Activated T-helper 17 cell treated with anti-CD3 and anti-CD28 coated beads, Interleukin-2, amount 50 U/mL, for 72 hours (primary cell): ENCODE data around the gene ODAPH. TPM values are rescaled to one million over a fixed set of nuclear protein-coding genes. Genes with fewer than 3 reads are reported as not detected.

Experiments used
- ATAC-seq: fragments of 150-1000 bp; cut with Tn5 transposase; replicated peaks from 2 replicates; pipeline ENCODE4 v1.10.0; 2021; ENCODE audit warnings: mild to moderate bottlenecking, moderate library complexity
- H3K27ac Mint-ChIP-seq: one replicate; pipeline ENCODE4 v1.8.0; 2022; ENCODE audit warnings: mixed read lengths
- H3K27me3 Mint-ChIP-seq: one replicate; pipeline ENCODE4 v1.8.0; 2022; ENCODE audit warnings: mixed read lengths
- H3K36me3 Mint-ChIP-seq: one replicate; pipeline ENCODE4 v1.8.0; 2022; ENCODE audit warnings: low read depth, mild to moderate bottlenecking, mixed read lengths
- H3K4me1 Mint-ChIP-seq: one replicate; pipeline ENCODE4 v1.8.0; 2022; ENCODE audit warnings: mixed read lengths
- H3K4me3 Mint-ChIP-seq: one replicate; pipeline ENCODE4 v1.8.0; 2022; ENCODE audit warnings: mild to moderate bottlenecking, mixed read lengths
- H3K9me3 Mint-ChIP-seq: one replicate; pipeline ENCODE4 v1.8.0; 2022; ENCODE audit warnings: mixed read lengths
- total RNA-seq, 2 donors: library from RNA; stranded (reverse); gene quantifications; one replicate each; pipeline ENCODE4 v1.2.3, GENCODE V29; 2022

The ODAPH gene
- total RNA-seq, 2 donors from 2014 or later, result 0.87 to 3.4 TPM

DNA sequence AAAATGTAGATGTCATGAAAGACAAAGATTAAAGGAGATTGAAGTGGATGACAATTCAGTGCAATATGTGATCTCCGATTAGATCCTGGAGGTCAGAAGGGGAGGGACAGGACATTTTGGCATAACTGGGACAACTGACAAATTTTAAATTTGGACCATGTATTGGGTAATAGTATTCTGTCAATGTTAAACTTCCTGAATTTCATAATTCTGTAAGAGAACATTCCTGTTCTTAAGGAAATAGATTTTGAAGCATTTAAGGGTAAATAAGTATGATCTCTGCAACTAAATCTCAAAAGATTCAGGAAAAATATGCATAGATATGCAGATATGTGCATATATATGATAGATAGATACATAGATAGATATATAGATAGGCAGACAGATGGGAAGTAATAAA lies 11.0 kb downstream of the ODAPH start:
- no peaks in the 10 kb centered on the region for H3K9me3 Mint-ChIP-seq
- no peak overlapping the region for H3K27ac Mint-ChIP-seq
- no peak overlapping the region for H3K4me3 Mint-ChIP-seq
- peaks cover 9% of the 10 kb centered on the region for H3K27me3 Mint-ChIP-seq
- H3K4me1 Mint-ChIP-seq, result no peaks in the 10 kb centered on the region
- no peak for ATAC-seq
- no peaks in the 10 kb centered on the region for H3K36me3 Mint-ChIP-seq

DNA sequence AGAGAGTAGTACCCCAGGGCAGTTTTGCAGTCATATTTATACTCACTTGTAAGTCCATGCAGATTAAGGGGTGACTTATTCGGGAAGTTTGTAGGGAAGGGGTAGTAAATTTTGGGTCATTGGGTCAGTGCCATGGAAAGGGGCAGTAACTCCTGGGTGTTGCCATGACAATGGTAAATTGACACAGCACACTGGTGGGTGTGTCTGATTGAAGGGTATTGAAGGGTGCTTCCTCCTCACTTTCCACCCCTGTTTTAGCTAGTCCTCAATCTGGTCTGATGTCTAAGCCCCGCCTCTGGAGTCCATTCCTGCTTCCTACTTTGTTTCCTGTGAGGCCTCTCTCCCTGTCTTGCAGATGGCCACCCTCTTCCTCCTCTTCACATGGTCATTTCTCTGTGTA lies 11.9 kb downstream of the ODAPH start:
- Mint-ChIP-seq H3K9me3 (no peaks in the 10 kb centered on the region), H3K4me1 (no peaks in the 10 kb centered on the region), H3K4me3 (no peak overlapping the region), H3K27me3 (peaks cover 8% of the 10 kb centered on the region), H3K36me3 (no peaks in the 10 kb centered on the region), H3K27ac (no peak overlapping the region)
- no peak for ATAC-seq

DNA sequence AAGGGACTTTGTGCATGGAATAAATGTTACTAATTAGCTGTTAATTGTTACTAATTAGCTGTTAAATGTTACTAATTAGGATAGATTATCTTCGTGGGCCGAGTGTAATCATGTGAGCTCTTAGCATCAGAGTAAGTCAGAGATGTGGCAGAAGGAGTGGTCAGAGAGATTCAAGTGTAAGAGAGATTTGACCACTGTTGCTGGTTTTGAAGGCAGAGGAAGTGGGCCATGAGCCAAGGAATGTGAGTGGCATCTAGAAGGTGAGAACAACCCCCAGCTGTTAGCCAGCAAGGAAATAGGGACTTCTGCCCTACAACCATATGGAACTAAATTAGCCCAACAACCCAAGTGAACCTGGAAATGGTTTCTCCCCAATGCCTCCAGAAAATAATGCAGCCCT lies 28.2 kb downstream of the ODAPH start:
- Mint-ChIP-seq H3K4me3 (no peak overlapping the region), H3K9me3 (no peaks in the 10 kb centered on the region), H3K36me3 (no peaks in the 10 kb centered on the region), H3K27ac (no peak overlapping the region), H3K4me1 (no peaks in the 10 kb centered on the region), H3K27me3 (peaks cover 16% of the 10 kb centered on the region)
- ATAC-seq, result no peak

- no peaks in the 10 kb centered on the region for H3K4me1 Mint-ChIP-seq
- no peaks in the 10 kb centered on the region for H3K27me3 Mint-ChIP-seq
- H3K4me3 Mint-ChIP-seq, result no peak overlapping the region
- H3K36me3 Mint-ChIP-seq, result no peaks in the 10 kb centered on the region
- no peak for ATAC-seq
- no peaks in the 10 kb centered on the region for H3K9me3 Mint-ChIP-seq
- H3K27ac Mint-ChIP-seq, result no peak overlapping the region
Observed at GRCh38 chr4:75593393-75593792, 37.5 kb downstream of the ODAPH start.

DNA sequence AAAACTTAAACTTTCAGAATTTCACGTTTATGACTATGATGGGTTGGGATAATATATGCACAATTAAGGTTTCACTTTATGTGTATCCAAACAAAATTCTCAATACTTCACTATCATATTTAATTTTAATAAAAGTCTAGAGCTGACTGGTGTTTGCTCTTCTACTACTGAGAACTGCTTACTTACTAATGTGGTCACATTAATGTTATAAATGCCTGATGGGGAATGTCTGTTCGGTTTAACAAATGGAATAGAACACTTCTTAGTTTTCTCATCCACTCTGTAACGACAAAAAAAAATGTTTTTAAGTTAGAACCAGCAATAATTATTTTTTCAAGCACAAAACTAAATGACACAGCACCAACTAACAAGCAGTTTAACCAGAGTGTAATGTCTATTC lies 40.2 kb downstream of the ODAPH start:
- H3K4me1 Mint-ChIP-seq, result no peaks in the 10 kb centered on the region
- H3K27me3 Mint-ChIP-seq, result no peaks in the 10 kb centered on the region
- H3K27ac Mint-ChIP-seq, result no peak overlapping the region
- ATAC-seq, result no peak
- H3K36me3 Mint-ChIP-seq, result no peaks in the 10 kb centered on the region
- no peaks in the 10 kb centered on the region for H3K9me3 Mint-ChIP-seq
- no peak overlapping the region for H3K4me3 Mint-ChIP-seq

- no peak overlapping the region for H3K27ac Mint-ChIP-seq
- ATAC-seq, result peak; percentile 93
- no peak overlapping the region for H3K4me3 Mint-ChIP-seq
- no peaks in the 10 kb centered on the region for H3K4me1 Mint-ChIP-seq
- no peaks in the 10 kb centered on the region for H3K9me3 Mint-ChIP-seq
- H3K27me3 Mint-ChIP-seq, result no peaks in the 10 kb centered on the region
- H3K36me3 Mint-ChIP-seq, result no peaks in the 10 kb centered on the region
Observed at GRCh38 chr4:75598390-75598789, 42.5 kb downstream of the ODAPH start.

- Mint-ChIP-seq H3K9me3 (no peaks in the 10 kb centered on the region), H3K27ac (no peak overlapping the region), H3K27me3 (no peaks in the 10 kb centered on the region), H3K36me3 (no peaks in the 10 kb centered on the region), H3K4me1 (no peaks in the 10 kb centered on the region), H3K4me3 (no peak overlapping the region)
- no peak for ATAC-seq
Observed at GRCh38 chr4:75599647-75600046, 43.8 kb downstream of the ODAPH start.

- Mint-ChIP-seq H3K9me3 (no peaks in the 10 kb centered on the region), H3K36me3 (no peaks in the 10 kb centered on the region), H3K27ac (no peak overlapping the region), H3K27me3 (no peaks in the 10 kb centered on the region), H3K4me3 (no peak overlapping the region), H3K4me1 (no peaks in the 10 kb centered on the region)
- no peak for ATAC-seq
Observed at GRCh38 chr4:75605928-75606327, 50.1 kb downstream of the ODAPH start.

DNA sequence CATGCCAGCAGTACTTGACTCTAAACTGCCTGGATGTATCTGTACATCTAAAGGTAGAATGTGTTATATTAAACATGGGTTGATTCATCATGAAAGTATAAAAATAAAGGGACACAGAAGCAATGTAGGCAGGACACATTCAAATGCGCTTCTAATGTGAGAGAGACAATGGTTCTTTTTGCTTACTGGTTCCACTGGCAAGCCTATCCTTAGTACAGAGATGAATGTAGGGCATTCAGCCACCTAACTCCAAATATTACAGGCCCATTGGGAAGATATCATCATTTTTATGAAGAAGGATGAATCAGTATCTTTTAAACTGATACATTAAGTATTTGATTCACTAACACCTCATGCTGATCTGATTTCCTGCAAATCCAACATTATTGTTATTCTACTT lies 56.4 kb downstream of the ODAPH start:
- Mint-ChIP-seq H3K9me3 (no peaks in the 10 kb centered on the region), H3K4me1 (no peaks in the 10 kb centered on the region), H3K4me3 (no peak overlapping the region), H3K36me3 (no peaks in the 10 kb centered on the region), H3K27me3 (no peaks in the 10 kb centered on the region), H3K27ac (no peak overlapping the region)
- no peak for ATAC-seq

Other genes starting within 250 kb of the ODAPH start
- 10 to 100 TPM; 29.3 to 35.1 TPM for gene RCHY1, start 41.7 kb upstream of the ODAPH start, total RNA-seq
- gene THAP6, start 41.6 kb upstream of the ODAPH start, total RNA-seq, result 10 to 100 TPM; 15.8 to 25.4 TPM
- 1 to 10 TPM; 2.4 TPM for gene CDKL2, start 74.5 kb downstream of the ODAPH start, total RNA-seq
- 100 to 1,000 TPM; 128 to 172 TPM for gene G3BP2, start 117.3 kb downstream of the ODAPH start, total RNA-seq
- 10 to 100 TPM; 55.8 to 66.0 TPM for gene USO1, start 168.5 kb downstream of the ODAPH start, total RNA-seq